Measurements from ENCODE around the gene TNFAIP1. TPM values are rescaled to one million over a fixed set of nuclear protein-coding genes. Genes with fewer than 3 reads are reported as not detected.
"Not testable (repeated sequence)": the region's sequence is repeated elsewhere in the genome, so short reads cannot be mapped to it uniquely, and the experiment has no call there.

Gene TNFAIP1
- total RNA-seq = 35.1 and 39.9 TPM in 2 replicates

GRCh38 chr17:28335201-28335958 lies at the start of gene TNFAIP1, which contains the start of gene IFT20:
TSS of gene TNFAIP1 (plus strand) at chr17:28335761. CDS start at chr17:28339522, 3,761 bp downstream.
TSS of gene IFT20 (minus strand) at chr17:28335472. CDS start at chr17:28331985, 3,487 bp downstream.
- intact Hi-C loops (cut with micrococcal nuclease) = loop anchor here (1.0 to 5.0 kb wide), 10 partner anchors 16 to 525 kb away; partner anchors contain the start of genes POLDIP2, RPL23A, SARM1 and SLC46A1
- Mint-ChIP-seq H3K36me3 (ENCODE audit: low read depth) (peaks cover 11% of the 10 kb centered on the region), H3K9me3 (no peaks in the 10 kb centered on the region), H3K27me3 (ENCODE audit: insufficient read depth) (no peaks in the 10 kb centered on the region), H3K4me1 (ENCODE audit: low read depth) (peaks cover 45% of the 10 kb centered on the region), H3K27ac (peak within 1 kb of the TSS; percentile 97), H3K4me3 (peak within 1 kb of the TSS; percentile 99)
- peak; percentile 98 for DNase-seq (ENCODE audit: low spot score)

GRCh38 chr17:28285965-28286364 lies 49.6 kb upstream of the TNFAIP1 start:
- Mint-ChIP-seq H3K27me3 (ENCODE audit: insufficient read depth) (peaks cover 20% of the 10 kb centered on the region), H3K4me1 (ENCODE audit: low read depth) (no peaks in the 10 kb centered on the region), H3K36me3 (ENCODE audit: low read depth) (no peaks in the 10 kb centered on the region), H3K9me3 (no peaks in the 10 kb centered on the region), H3K4me3 (no peak overlapping the region), H3K27ac (no peak overlapping the region)
- no peak for DNase-seq (ENCODE audit: low spot score)
- intact Hi-C loops (cut with micrococcal nuclease) = no loop called here

- no peaks in the 10 kb centered on the region for H3K9me3 Mint-ChIP-seq
- no peak for DNase-seq (ENCODE audit: low spot score)
- intact Hi-C loops (cut with micrococcal nuclease) = no loop called here
- H3K4me3 Mint-ChIP-seq = no peak overlapping the region
- H3K4me1 Mint-ChIP-seq (ENCODE audit: low read depth) = peaks cover 3% of the 10 kb centered on the region
- H3K27ac Mint-ChIP-seq = no peak overlapping the region
- H3K27me3 Mint-ChIP-seq (ENCODE audit: insufficient read depth) = peaks cover 23% of the 10 kb centered on the region
- H3K36me3 Mint-ChIP-seq (ENCODE audit: low read depth) = no peaks in the 10 kb centered on the region
Measured at GRCh38 chr17:28290703-28291102, 44.9 kb upstream of the TNFAIP1 start.

- intact Hi-C loops (cut with micrococcal nuclease) = no loop called here
- H3K4me3 Mint-ChIP-seq = no peak overlapping the region
- H3K27me3 Mint-ChIP-seq (ENCODE audit: insufficient read depth) = peaks cover 21% of the 10 kb centered on the region
- no peak overlapping the region for H3K27ac Mint-ChIP-seq
- H3K9me3 Mint-ChIP-seq = no peaks in the 10 kb centered on the region
- no peak for DNase-seq (ENCODE audit: low spot score)
- H3K36me3 Mint-ChIP-seq (ENCODE audit: low read depth) = no peaks in the 10 kb centered on the region
- peaks cover 15% of the 10 kb centered on the region for H3K4me1 Mint-ChIP-seq (ENCODE audit: low read depth)
Measured at GRCh38 chr17:28291780-28292330, 43.7 kb upstream of the TNFAIP1 start.

GRCh38 chr17:28292878-28293277 lies 42.7 kb upstream of the TNFAIP1 start:
- H3K27me3 Mint-ChIP-seq (ENCODE audit: insufficient read depth) = peaks cover 21% of the 10 kb centered on the region
- H3K4me3 Mint-ChIP-seq; H3K27ac Mint-ChIP-seq; DNase-seq (ENCODE audit: low spot score); H3K9me3 Mint-ChIP-seq; intact Hi-C loops (cut with micrococcal nuclease); H3K36me3 Mint-ChIP-seq (ENCODE audit: low read depth): not testable (repeated sequence)
- peaks cover 15% of the 10 kb centered on the region for H3K4me1 Mint-ChIP-seq (ENCODE audit: low read depth)

- Mint-ChIP-seq H3K4me1 (ENCODE audit: low read depth) (peaks cover 15% of the 10 kb centered on the region), H3K9me3 (no peaks in the 10 kb centered on the region), H3K36me3 (ENCODE audit: low read depth) (no peaks in the 10 kb centered on the region), H3K27me3 (ENCODE audit: insufficient read depth) (peaks cover 21% of the 10 kb centered on the region), H3K27ac (no peak overlapping the region), H3K4me3 (no peak overlapping the region)
- intact Hi-C loops (cut with micrococcal nuclease) = no loop called here
- no peak for DNase-seq (ENCODE audit: low spot score)
Measured at GRCh38 chr17:28293994-28294393, 41.6 kb upstream of the TNFAIP1 start.

- Mint-ChIP-seq H3K27ac (peak overlapping the region; percentile 85), H3K4me1 (ENCODE audit: low read depth) (peaks cover 15% of the 10 kb centered on the region), H3K27me3 (ENCODE audit: insufficient read depth) (peaks cover 23% of the 10 kb centered on the region), H3K36me3 (ENCODE audit: low read depth) (no peaks in the 10 kb centered on the region), H3K9me3 (no peaks in the 10 kb centered on the region), H3K4me3 (no peak overlapping the region)
- DNase-seq (ENCODE audit: low spot score) = no peak
- intact Hi-C loops (cut with micrococcal nuclease) = loop anchor here (1.0 to 5.0 kb wide), 4 partner anchors 18 to 239 kb away; partner anchors contain the start of genes IFT20, TMEM97 and TNFAIP1
Measured at GRCh38 chr17:28295677-28296578, 39.6 kb upstream of the TNFAIP1 start.

GRCh38 chr17:28298449-28298848 lies 37.1 kb upstream of the TNFAIP1 start:
- Mint-ChIP-seq H3K4me3 (no peak overlapping the region), H3K27ac (no peak overlapping the region), H3K9me3 (no peaks in the 10 kb centered on the region), H3K4me1 (ENCODE audit: low read depth) (peaks cover 15% of the 10 kb centered on the region), H3K27me3 (ENCODE audit: insufficient read depth) (peaks cover 14% of the 10 kb centered on the region), H3K36me3 (ENCODE audit: low read depth) (no peaks in the 10 kb centered on the region)
- intact Hi-C loops (cut with micrococcal nuclease) = loop anchor here (5.0 kb wide), 1 partner anchor 241 kb away; no protein-coding TSS in a partner anchor
- DNase-seq (ENCODE audit: low spot score) = no peak

- intact Hi-C loops (cut with micrococcal nuclease) = no loop called here
- no peaks in the 10 kb centered on the region for H3K4me1 Mint-ChIP-seq (ENCODE audit: low read depth)
- H3K27ac Mint-ChIP-seq = no peak overlapping the region
- H3K27me3 Mint-ChIP-seq (ENCODE audit: insufficient read depth) = peaks cover 27% of the 10 kb centered on the region
- DNase-seq (ENCODE audit: low spot score) = no peak
- H3K36me3 Mint-ChIP-seq (ENCODE audit: low read depth) = no peaks in the 10 kb centered on the region
- H3K9me3 Mint-ChIP-seq = no peaks in the 10 kb centered on the region
- H3K4me3 Mint-ChIP-seq = no peak overlapping the region
Measured at GRCh38 chr17:28306954-28307401, 28.6 kb upstream of the TNFAIP1 start.

GRCh38 chr17:28313841-28314240 lies 21.7 kb upstream of the TNFAIP1 start:
- intact Hi-C loops (cut with micrococcal nuclease) = no loop called here
- no peak overlapping the region for H3K27ac Mint-ChIP-seq
- DNase-seq (ENCODE audit: low spot score) = no peak
- peaks cover 8% of the 10 kb centered on the region for H3K27me3 Mint-ChIP-seq (ENCODE audit: insufficient read depth)
- H3K36me3 Mint-ChIP-seq (ENCODE audit: low read depth) = no peaks in the 10 kb centered on the region
- H3K4me3 Mint-ChIP-seq = no peak overlapping the region
- no peaks in the 10 kb centered on the region for H3K9me3 Mint-ChIP-seq
- peaks cover 13% of the 10 kb centered on the region for H3K4me1 Mint-ChIP-seq (ENCODE audit: low read depth)

GRCh38 chr17:28315846-28316705 lies 19.5 kb upstream of the TNFAIP1 start:
- DNase-seq (ENCODE audit: low spot score) = no peak
- Mint-ChIP-seq H3K27me3 (ENCODE audit: insufficient read depth) (peaks cover 8% of the 10 kb centered on the region), H3K27ac (peak overlapping the region; percentile 19), H3K36me3 (ENCODE audit: low read depth) (peaks cover 11% of the 10 kb centered on the region), H3K9me3 (no peaks in the 10 kb centered on the region), H3K4me1 (ENCODE audit: low read depth) (peaks cover 29% of the 10 kb centered on the region), H3K4me3 (no peak overlapping the region)
- intact Hi-C loops (cut with micrococcal nuclease) = loop anchor here (5.0 kb wide), 2 partner anchors 509 to 636 kb away; partner anchors contain the start of gene PHF12

Measured in activated T-helper 1 cell treated with anti-CD3 and anti-CD28 coated beads, Interleukin-12 subunit alpha, Interleukin-12 subunit beta, Interleukin-2, Interleukin-4 antibody, amounts not matched to agents 30 ng/mL and 10 ng/mL and 1 ng/mL, durations not matched to agents 14 hours and 24 hours and 36 hours (primary cell).